Mesenchymal stem cell (in vitro differentiated cells and primary cell): ENCODE results near the gene UBALD2.
"Not testable (repeated sequence)": the region's sequence is repeated elsewhere in the genome, so short reads cannot be mapped to it uniquely, and the experiment has no call there.

Source experiments
- DNase-seq: peaks from one replicate; pipeline ENCODE4 v3.0.0-alpha.2; 2013
- H2AFZ ChIP-seq: one replicate; pipeline ENCODE4 v1.6.1; 2013; ENCODE audit warnings: low read depth, mild to moderate bottlenecking, control low read depth, inconsistent platforms, low read length, moderate library complexity
- H2AK5ac ChIP-seq: 2 replicates; pipeline ENCODE4 v1.6.1; 2013; ENCODE audit warnings: low read length, moderate library complexity, mild to moderate bottlenecking, inconsistent platforms; ENCODE audit not compliant: severe bottlenecking
- H2BK120ac ChIP-seq: one replicate; pipeline ENCODE4 v1.6.1; 2013; ENCODE audit warnings: low read depth, mild to moderate bottlenecking, inconsistent platforms, low read length, moderate library complexity
- H2BK12ac ChIP-seq, 2 experiments: one replicate each; pipeline ENCODE4 v1.6.1; 2013; ENCODE audit warnings: inconsistent platforms in 2 of 2, low read length in 2 of 2, mild to moderate bottlenecking in 2 of 2, moderate library complexity in 2 of 2, control low read depth in 1 of 2
- H2BK15ac ChIP-seq: one replicate; pipeline ENCODE4 v1.6.1; 2013; ENCODE audit warnings: mild to moderate bottlenecking, low read depth, inconsistent platforms; ENCODE audit not compliant: poor library complexity, severe bottlenecking
- H2BK5ac ChIP-seq: 2 replicates; pipeline ENCODE4 v1.6.1; 2013; ENCODE audit warnings: low read depth, mild to moderate bottlenecking, low read length, control low read depth, inconsistent platforms; ENCODE audit not compliant: poor library complexity, severe bottlenecking
- H3K14ac ChIP-seq, 2 experiments: one replicate each; pipeline ENCODE4 v1.6.1; 2013; ENCODE audit warnings: inconsistent platforms in 2 of 2, low read length in 2 of 2, control low read depth in 1 of 2, mild to moderate bottlenecking in 1 of 2, moderate library complexity in 1 of 2
- H3K18ac ChIP-seq, 2 experiments: one replicate each; pipeline ENCODE4 v1.6.1; 2013; ENCODE audit warnings: inconsistent platforms in 2 of 2, low read length in 2 of 2, control low read depth in 1 of 2, low read depth in 1 of 2, mild to moderate bottlenecking in 1 of 2
- H3K23ac ChIP-seq, 2 experiments: one replicate each; pipeline ENCODE4 v1.6.1; 2013; ENCODE audit warnings: inconsistent platforms in 2 of 2, low read length in 2 of 2, mild to moderate bottlenecking in 2 of 2, moderate library complexity in 2 of 2, control low read depth in 1 of 2
- H3K27ac ChIP-seq: 2 replicates; pipeline ENCODE4 v1.5.1; 2013; ENCODE audit warnings: mild to moderate bottlenecking, moderate library complexity, low read length, control low read depth, inconsistent platforms; ENCODE audit not compliant: poor library complexity, severe bottlenecking
- H3K27me3 ChIP-seq, 2 experiments: 2 replicates each; pipeline versions ENCODE4 v1.6.1 to v1.7.0; 2013; ENCODE audit warnings: low read length in 2 of 2, mild to moderate bottlenecking in 2 of 2, moderate library complexity in 2 of 2, control low read depth in 1 of 2, inconsistent platforms in 1 of 2; ENCODE audit not compliant: control insufficient read depth in 1 of 2, insufficient read depth in 1 of 2
- H3K36me3 ChIP-seq, 2 experiments: 2 replicates each; pipeline versions ENCODE4 v1.6.1 to v1.7.0; 2013; ENCODE audit warnings: low read length in 2 of 2, control low read depth in 1 of 2, inconsistent platforms in 1 of 2, low read depth in 1 of 2, mild to moderate bottlenecking in 1 of 2; ENCODE audit not compliant: insufficient read depth in 2 of 2, control insufficient read depth in 1 of 2
- H3K4ac ChIP-seq, 2 experiments: one replicate each; pipeline ENCODE4 v1.6.1; 2013; ENCODE audit warnings: inconsistent platforms in 2 of 2, low read length in 2 of 2, mild to moderate bottlenecking in 2 of 2, moderate library complexity in 2 of 2, control low read depth in 1 of 2, low read depth in 1 of 2
- H3K4me1 ChIP-seq: 2 replicates; pipeline ENCODE4 v1.6.1; 2013; ENCODE audit warnings: low read depth, low read length, control low read depth; ENCODE audit not compliant: control insufficient read depth, insufficient read depth
- H3K4me2 ChIP-seq: 2 replicates; pipeline ENCODE4 v1.6.1; 2013; ENCODE audit warnings: low read length, mild to moderate bottlenecking, inconsistent platforms; ENCODE audit not compliant: poor library complexity, severe bottlenecking
- H3K4me3 ChIP-seq, 2 experiments: 2 replicates each; pipeline versions ENCODE4 v1.5.1 to v1.7.0; 2013; ENCODE audit warnings: low read length in 2 of 2, mild to moderate bottlenecking in 2 of 2, control low read depth in 1 of 2, low read depth in 1 of 2; ENCODE audit not compliant: insufficient read depth in 1 of 2
- H3K79me1 ChIP-seq: replicated peaks from 2 replicates; pipeline ENCODE4 v1.6.1; 2013; ENCODE audit warnings: mild to moderate bottlenecking, control low read depth, low read length, inconsistent platforms; ENCODE audit not compliant: poor library complexity, severe bottlenecking
- H3K9ac ChIP-seq: 2 replicates; pipeline ENCODE4 v1.7.0; 2013; ENCODE audit warnings: mild to moderate bottlenecking, low read length, moderate library complexity
- H3K9me3 ChIP-seq: 2 replicates; pipeline ENCODE4 v1.7.0; 2013; ENCODE audit warnings: mild to moderate bottlenecking, low read length; ENCODE audit not compliant: control insufficient read depth
- H4K8ac ChIP-seq: one replicate; pipeline ENCODE4 v1.6.1; 2013; ENCODE audit warnings: inconsistent platforms, mild to moderate bottlenecking, low read length, moderate library complexity
- H4K91ac ChIP-seq: one replicate; pipeline ENCODE4 v1.6.1; 2013; ENCODE audit warnings: mild to moderate bottlenecking, low read length, inconsistent platforms
- WGBS: methylation state at CpG from one replicate; pipeline ENCODE4 v1.1.7; 2013; ENCODE audit warnings: mixed read lengths; 5-methylcytosine and 5-hydroxymethylcytosine counted together

The UBALD2 gene

DNA sequence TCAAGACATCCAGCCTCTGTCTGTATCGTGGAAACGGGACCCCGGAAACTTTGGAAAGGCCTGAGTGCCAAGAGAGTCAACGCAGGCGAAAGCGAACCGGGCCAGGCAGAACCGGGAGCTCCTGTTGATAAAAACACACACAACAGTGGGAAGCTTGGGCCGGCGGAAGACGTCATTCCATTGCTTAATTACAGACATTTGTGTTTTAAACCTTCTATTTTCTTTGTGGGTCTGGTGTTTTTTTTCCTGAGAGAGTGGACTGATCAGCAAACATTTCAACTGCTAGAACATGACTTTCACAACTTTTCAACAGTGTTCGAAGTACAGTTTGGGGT, 24.0 kb upstream of the UBALD2 start:
- Histone ChIP-seq H3K4me3 (peak overlapping the region; percentile 72 to 87), H4K8ac (peak overlapping the region; percentile 87), H3K23ac (no peak overlapping the region), H3K14ac (no peak overlapping the region), H4K91ac (no peak overlapping the region), H2AK5ac (no peak overlapping the region), H3K9ac (peak overlapping the region; percentile 86), H3K79me1 (peaks cover 3% of the 10 kb centered on the region), H3K4me2 (peak overlapping the region; percentile 58), H3K36me3 (no peaks in the 10 kb centered on the region), H2BK5ac (no peak overlapping the region), H3K4me1 (peaks cover 20% of the 10 kb centered on the region), H2BK120ac (no peak overlapping the region), H3K27ac (no peak overlapping the region), H3K4ac (no peak overlapping the region), H2BK12ac (no peak overlapping the region), H3K9me3 (no peaks in the 10 kb centered on the region), H3K18ac (peak overlapping the region in 1 of 2 experiments; percentile 53), H2AFZ (peak overlapping the region; percentile 91), H3K27me3 (peaks cover 0 to 37% of the 10 kb centered on the region in 2 experiments), H2BK15ac (no peak overlapping the region)
- no peak for DNase-seq
- 42% methylated on average over 7 of the region's 12 CpGs for WGBS

GRCh38 chr17:76241691-76242255, 23.4 kb upstream of the UBALD2 start:
- Histone ChIP-seq H3K4ac (no peak overlapping the region), H3K27me3 (peaks cover 0 to 38% of the 10 kb centered on the region in 2 experiments), H4K8ac (peak overlapping the region; percentile 19), H3K9me3 (no peaks in the 10 kb centered on the region), H3K14ac (no peak overlapping the region), H2AFZ (no peak overlapping the region), H3K4me1 (peaks cover 22% of the 10 kb centered on the region), H2BK15ac (no peak overlapping the region), H3K4me2 (no peak overlapping the region), H2AK5ac (peak overlapping the region; percentile 66), H3K36me3 (no peaks in the 10 kb centered on the region), H3K23ac (no peak overlapping the region), H3K18ac (no peak overlapping the region), H2BK12ac (no peak overlapping the region), H2BK5ac (no peak overlapping the region), H3K27ac (no peak overlapping the region), H3K79me1 (peaks cover 3% of the 10 kb centered on the region), H2BK120ac (no peak overlapping the region), H4K91ac (no peak overlapping the region), H3K4me3 (no peak overlapping the region), H3K9ac (peak overlapping the region; percentile 86)
- 97% methylated on average over 15 of the region's 15 CpGs for WGBS
- no peak for DNase-seq

GRCh38 chr17:76243826-76244679, 21.1 kb upstream of the UBALD2 start:
- H3K4me2 ChIP-seq = no peak overlapping the region
- no peak overlapping the region for H3K9ac ChIP-seq
- H3K18ac ChIP-seq = no peak overlapping the region
- no peak overlapping the region for H3K23ac ChIP-seq
- no peak overlapping the region for H4K91ac ChIP-seq
- H4K8ac ChIP-seq = no peak overlapping the region
- peaks cover 0 to 37% of the 10 kb centered on the region in 2 experiments for H3K27me3 ChIP-seq
- no peak overlapping the region for H3K4ac ChIP-seq
- WGBS = 90% methylated on average over 12 of the region's 12 CpGs
- no peak overlapping the region for H2AFZ ChIP-seq
- no peaks in the 10 kb centered on the region for H3K9me3 ChIP-seq
- DNase-seq = no peak
- H2AK5ac ChIP-seq = peak overlapping the region; percentile 18
- H3K4me1 ChIP-seq = peaks cover 18% of the 10 kb centered on the region
- H3K79me1 ChIP-seq = peaks cover 3% of the 10 kb centered on the region
- H2BK120ac ChIP-seq = no peak overlapping the region
- no peak overlapping the region for H3K14ac ChIP-seq
- H3K36me3 ChIP-seq = no peaks in the 10 kb centered on the region
- no peak overlapping the region for H2BK12ac ChIP-seq
- H2BK5ac ChIP-seq = no peak overlapping the region
- H3K4me3 ChIP-seq = no peak overlapping the region
- no peak overlapping the region for H3K27ac ChIP-seq
- H2BK15ac ChIP-seq = no peak overlapping the region

DNA sequence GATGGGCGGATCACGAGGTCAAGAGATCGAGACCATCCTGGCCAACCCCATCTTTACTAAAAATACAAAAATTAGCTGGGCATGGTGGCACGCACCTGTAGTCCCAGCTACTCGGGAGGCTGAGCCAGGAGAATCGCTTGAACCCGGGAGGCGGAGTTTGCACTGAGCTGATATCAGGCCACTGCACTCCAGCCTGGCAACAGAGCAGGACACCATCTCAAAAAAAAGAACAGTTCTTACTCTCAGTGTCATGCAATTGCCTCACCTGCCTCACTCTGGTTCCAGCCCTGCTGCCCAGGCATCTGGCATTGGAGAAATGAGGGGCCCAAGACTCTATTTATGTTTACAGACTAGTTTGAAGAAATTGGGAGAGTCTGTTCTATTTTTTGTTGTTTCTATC, 20.4 kb upstream of the UBALD2 start:
- 97% methylated on average over 8 of the region's 8 CpGs for WGBS

More for the DNA sequence above, 20.4 kb upstream of the UBALD2 start:
- H3K9ac ChIP-seq, H2BK5ac ChIP-seq, H2BK12ac ChIP-seq, H3K4ac ChIP-seq, H3K4me2 ChIP-seq, H2AFZ ChIP-seq, H2AK5ac ChIP-seq, H3K9me3 ChIP-seq, H3K27ac ChIP-seq, H3K36me3 ChIP-seq, H3K18ac ChIP-seq, H3K4me3 ChIP-seq, H4K8ac ChIP-seq, H2BK120ac ChIP-seq, H3K14ac ChIP-seq, H4K91ac ChIP-seq, H3K79me1 ChIP-seq, H2BK15ac ChIP-seq, DNase-seq, H3K23ac ChIP-seq: not testable (repeated sequence)
- Histone ChIP-seq H3K27me3 (peaks cover 0 to 33% of the 10 kb centered on the region in 2 experiments), H3K4me1 (peaks cover 16% of the 10 kb centered on the region)
